GM12873 (cell line): Measurements from ENCODE around the gene CPLANE2.

ENCODE experiments used
- CTCF ChIP-seq: IDR thresholded peaks from 2 replicates; pipeline ENCODE4 v1.5.1; 2012; ENCODE audit warnings: low read depth, mild to moderate bottlenecking, moderate library complexity, low read length, control low read depth; ENCODE audit not compliant: insufficient read depth; ENCODE audit errors: missing control alignments

Gene CPLANE2

DNA sequence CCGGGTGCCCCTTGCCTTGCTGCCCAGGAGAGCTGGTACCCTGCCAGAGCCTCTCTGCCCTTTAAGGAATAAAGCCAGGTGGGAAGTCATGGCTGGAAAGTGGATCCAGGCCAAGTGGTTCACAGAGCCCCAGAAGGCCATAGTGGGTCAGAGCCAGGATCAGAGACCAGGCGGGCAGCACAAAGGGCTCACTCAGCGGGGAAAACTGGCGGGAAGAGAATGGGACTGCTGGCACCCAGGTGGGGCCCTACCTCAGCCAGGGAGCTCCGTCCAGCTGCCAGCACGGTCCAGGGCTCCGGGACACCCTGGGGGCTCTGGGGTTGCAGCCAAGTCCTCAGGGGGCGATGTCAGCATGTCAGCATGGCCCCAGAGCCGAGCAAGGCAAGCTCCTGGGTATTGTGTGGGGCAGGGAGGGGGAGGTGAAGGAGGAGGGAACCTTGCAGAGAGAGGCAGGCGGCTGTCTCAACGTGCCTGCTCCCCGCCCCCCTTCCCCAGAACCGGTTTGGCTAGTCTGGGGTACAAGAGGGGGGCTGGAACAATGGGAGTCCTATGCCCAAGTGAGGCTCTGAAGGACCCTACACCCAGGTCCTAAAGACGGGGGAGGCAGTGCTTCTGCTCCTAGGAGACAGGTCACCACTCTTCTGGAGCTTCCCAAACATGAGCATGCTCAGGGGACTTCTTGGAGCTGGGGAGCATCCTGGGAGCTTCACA, 24.6 kb downstream of the CPLANE2 start, which contains the start of gene ARHGEF19:
TSS of gene ARHGEF19 (minus strand) at position 402 of the 711 bp plus-strand sequence. CDS start 3,598 bp downstream, outside the sequence.
- no peak for TF ChIP-seq CTCF

- TF ChIP-seq CTCF = no peak
Observed at GRCh38 chr1:16211824-16212223, 25.2 kb downstream of the CPLANE2 start.

DNA sequence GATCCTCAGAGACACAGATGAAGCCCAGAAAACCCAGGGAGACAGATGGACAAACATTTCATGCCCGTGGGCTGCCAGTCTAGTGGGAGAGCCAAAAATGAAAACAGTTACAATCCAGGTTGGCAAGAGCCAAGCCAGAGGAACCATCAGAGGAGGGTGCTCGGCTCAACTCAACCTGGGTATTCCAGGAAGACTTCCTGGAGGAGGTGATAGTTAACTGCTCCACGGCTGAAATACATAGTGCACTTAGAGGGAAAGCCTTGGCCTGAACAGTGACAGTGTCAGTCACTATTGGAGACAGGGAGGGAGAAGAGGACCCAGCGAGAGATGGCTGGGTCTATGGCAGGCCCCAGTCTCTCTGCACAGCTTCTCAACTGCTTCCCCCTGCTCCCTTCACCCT, 26.4 kb downstream of the CPLANE2 start:
- TF ChIP-seq CTCF = no peak

- no peak for TF ChIP-seq CTCF
Observed at GRCh38 chr1:16209847-16210407, 27.1 kb downstream of the CPLANE2 start.

- TF ChIP-seq CTCF = no peak
Observed at GRCh38 chr1:16209132-16209846, 27.7 kb downstream of the CPLANE2 start.

DNA sequence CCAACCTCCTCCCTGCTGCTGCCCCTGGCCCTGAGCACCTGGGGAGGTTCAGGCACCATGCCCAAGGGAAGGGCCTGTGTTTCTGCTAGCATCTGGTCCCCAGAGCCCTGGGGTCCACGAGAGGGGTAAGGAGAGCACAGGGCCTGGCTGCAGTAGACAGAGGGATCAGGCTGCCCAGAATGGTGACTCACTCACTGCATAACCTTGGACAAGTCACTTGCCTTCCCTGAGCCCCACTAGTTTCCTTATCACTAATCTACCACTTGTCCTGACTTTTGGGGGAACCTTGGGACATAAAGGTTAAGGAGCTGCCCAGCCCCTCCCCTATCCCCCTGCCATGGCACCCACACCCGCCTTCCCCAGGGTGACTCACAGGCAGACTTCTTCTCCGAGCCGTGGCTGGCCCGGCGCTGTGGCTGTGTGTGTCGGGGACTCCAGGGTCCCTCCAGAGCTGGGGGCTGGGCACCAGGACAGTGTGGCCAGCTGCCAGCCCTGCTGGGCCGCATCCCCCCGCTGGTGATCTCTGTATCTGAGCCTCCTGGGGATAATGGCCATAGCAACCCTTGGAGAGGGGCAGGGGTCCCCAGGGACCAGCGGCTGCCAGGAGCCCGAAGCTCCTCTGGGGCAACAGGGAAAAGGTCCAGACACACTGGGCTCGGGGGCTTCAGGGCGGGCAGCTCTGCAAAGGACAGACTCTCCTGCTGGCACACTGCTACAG, 28.6 kb downstream of the CPLANE2 start:
- no peak for TF ChIP-seq CTCF
